HepG2 (cell line): ENCODE data around the gene CD93.

Experiments used
- CAMTA2 ChIP-seq: sonication (generic); formaldehyde crosslinking; IDR thresholded peaks from 2 replicates; pipeline ENCODE4 v1.4.0; 2020; ENCODE audit warnings: mild to moderate bottlenecking, missing genetic modification reagents, borderline replicate concordance
- CREB1 ChIP-seq, 2 experiments: fragments of 450-650 bp in 1 of 2; IDR thresholded peaks; 2 replicates each; pipeline ENCODE4 v1.6.1; 2016 to 2017; ENCODE audit warnings: control low read depth in 1 of 2, mild to moderate bottlenecking in 1 of 2, missing compliant biosample characterization in 1 of 2, missing genetic modification characterization in 1 of 2
- CTCF ChIP-seq: sonication (generic); formaldehyde crosslinking; IDR thresholded peaks from 2 replicates; pipeline ENCODE4 v1.5.0; 2020; ENCODE audit warnings: mild to moderate bottlenecking, missing genetic modification reagents, moderate library complexity
- KDM1A ChIP-seq: IDR thresholded peaks from 2 replicates; pipeline ENCODE4 v1.6.1; 2016; ENCODE audit warnings: missing compliant biosample characterization
- RAD21 ChIP-seq: fragments of 450-650 bp; formaldehyde crosslinking; IDR thresholded peaks from 2 replicates; pipeline ENCODE4 v1.5.0; 2020; ENCODE audit warnings: mild to moderate bottlenecking
- SNAPC5 ChIP-seq: sonication (generic); formaldehyde crosslinking; IDR thresholded peaks from 2 replicates; pipeline ENCODE4 v1.8.1; 2023; ENCODE audit warnings: mild to moderate bottlenecking, missing genetic modification reagents, borderline replicate concordance
- YY1 ChIP-seq: IDR thresholded peaks from 2 replicates; pipeline ENCODE4 v1.6.1; 2011; ENCODE audit warnings: low read length, low read depth, moderate library complexity, mild to moderate bottlenecking; ENCODE audit not compliant: insufficient read depth, insufficient replicate concordance
- ZNF432 ChIP-seq: sonication (generic); formaldehyde crosslinking; IDR thresholded peaks from 2 replicates; pipeline ENCODE4 v1.5.0; 2020; ENCODE audit warnings: missing genetic modification reagents, mild to moderate bottlenecking, borderline replicate concordance
- ZUFSP ChIP-seq: sonication (generic); formaldehyde crosslinking; IDR thresholded peaks from 2 replicates; pipeline ENCODE4 v1.9.0; 2021; ENCODE audit warnings: missing genetic modification reagents, mild to moderate bottlenecking, borderline replicate concordance

DNA sequence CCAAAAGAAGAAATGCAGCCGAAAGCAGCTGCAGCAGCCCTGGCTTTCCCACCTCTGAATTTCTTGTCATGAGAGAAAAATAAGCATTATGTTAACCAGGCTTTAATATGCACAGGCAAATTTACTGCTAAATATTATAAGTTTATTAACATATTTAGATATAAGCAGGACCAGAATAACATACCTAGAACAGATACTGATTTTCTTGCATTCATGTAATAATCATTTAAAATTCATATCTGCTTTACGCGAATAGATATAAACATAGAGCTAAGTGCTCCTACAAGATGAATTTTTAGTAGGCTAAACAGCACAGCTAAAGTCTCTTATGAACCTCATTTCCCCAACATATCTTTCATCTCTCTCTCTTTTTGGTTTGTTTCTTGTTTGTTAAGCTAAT is 14.7 kb downstream of the CD93 start:
- TF ChIP-seq KDM1A (CRISPR knock-in tag) (no peak), YY1 (no peak), ZNF432 (CRISPR knock-in tag) (no peak), CAMTA2 (CRISPR knock-in tag) (no peak), CREB1 (IDR thresholded peaks at IDR 0.05) (no peak), CREB1 (CRISPR knock-in tag; IDR thresholded peaks at IDR 0.05) (no peak), ZUFSP (no peak), RAD21 (no peak), SNAPC5 (CRISPR knock-in tag) (no peak), CTCF (CRISPR knock-in tag) (no peak)
